CD14-positive monocyte (primary cell): ENCODE data around the gene TULP1. TPM values are rescaled to one million over a fixed set of nuclear protein-coding genes. Genes with fewer than 3 reads are reported as not detected.

Experiments used
- DNase-seq, 3 donors: peaks; one replicate each; pipeline ENCODE4 v3.0.0-alpha.2; 2011 to 2022
- H2AFZ ChIP-seq: 2 replicates; pipeline ENCODE4 v1.6.0; 2012; ENCODE audit warnings: mild to moderate bottlenecking, low read depth, low read length, inconsistent platforms; ENCODE audit not compliant: insufficient read depth, poor library complexity, severe bottlenecking
- H3K27ac ChIP-seq, 2 donors: 1 replicate in 1 of 2; 2 replicates in 1 of 2; pipeline ENCODE4 v1.5.1; 2012 to 2013; ENCODE audit warnings: low read length in 2 of 2, control low read depth in 1 of 2, inconsistent platforms in 1 of 2, low read depth in 1 of 2, mild to moderate bottlenecking in 1 of 2
- H3K27me3 ChIP-seq, 2 donors: one replicate each; pipeline versions ENCODE4 v1.6.0 to v1.6.1; 2011 to 2013; ENCODE audit warnings: low read length in 2 of 2; ENCODE audit not compliant: control insufficient read depth in 2 of 2, insufficient read depth in 2 of 2
- H3K36me3 ChIP-seq, 2 donors: replicated peaks in 1 of 2; 1 replicate in 1 of 2; 2 replicates in 1 of 2; pipeline versions ENCODE4 v1.5.1 to v1.6.1; 2012 to 2013; ENCODE audit warnings: low read length in 2 of 2, control low read depth in 1 of 2, inconsistent platforms in 1 of 2, mild to moderate bottlenecking in 1 of 2; ENCODE audit not compliant: insufficient read depth in 2 of 2, control insufficient read depth in 1 of 2
- H3K4me1 ChIP-seq, 2 donors: 1 replicate in 1 of 2; 2 replicates in 1 of 2; pipeline versions ENCODE4 v1.5.1 to v1.6.1; 2012 to 2013; ENCODE audit warnings: low read length in 2 of 2, control low read depth in 1 of 2, inconsistent platforms in 1 of 2, mild to moderate bottlenecking in 1 of 2, moderate library complexity in 1 of 2; ENCODE audit not compliant: insufficient read depth in 2 of 2, control insufficient read depth in 1 of 2
- H3K4me2 ChIP-seq: replicated peaks from 2 replicates; pipeline ENCODE3; 2012; ENCODE audit warnings: low read length, moderate library complexity, mild to moderate bottlenecking; ENCODE audit not compliant: poor library complexity, severe bottlenecking; ENCODE audit errors: extremely low read depth
- H3K4me3 ChIP-seq, 3 experiments: fragments of 200-600 bp in 1 of 3; sonication (generic) in 1 of 3; replicated peaks in 1 of 3; 1 replicate in 2 of 3; 2 replicates in 1 of 3; pipeline ENCODE4 v1.5.1; 2011 to 2013; ENCODE audit warnings: low read length in 3 of 3, mild to moderate bottlenecking in 3 of 3, control low read depth in 2 of 3, low read depth in 2 of 3, inconsistent platforms in 1 of 3, moderate library complexity in 1 of 3
- H3K79me2 ChIP-seq: 2 replicates; pipeline ENCODE4 v1.6.0; 2012; ENCODE audit warnings: mild to moderate bottlenecking, control low read depth, inconsistent platforms, low read length, moderate library complexity; ENCODE audit not compliant: insufficient read depth
- H3K9ac ChIP-seq: 2 replicates; pipeline ENCODE4 v1.6.0; 2017; ENCODE audit warnings: low read length, mild to moderate bottlenecking; ENCODE audit not compliant: insufficient read depth, poor library complexity, severe bottlenecking
- H3K9me3 ChIP-seq, 2 donors: replicated peaks in 1 of 2; 1 replicate in 1 of 2; 2 replicates in 1 of 2; pipeline versions ENCODE4 v1.5.1 to v1.6.1; 2012 to 2013; ENCODE audit warnings: low read length in 2 of 2, control low read depth in 1 of 2; ENCODE audit not compliant: control insufficient read depth in 1 of 2, insufficient read depth in 1 of 2
- H4K20me1 ChIP-seq: 2 replicates; pipeline ENCODE4 v1.6.0; 2012; ENCODE audit warnings: mild to moderate bottlenecking, low read length, control low read depth, moderate library complexity; ENCODE audit not compliant: insufficient read depth
- H3K27ac Mint-ChIP-seq, 7 donors: one replicate each; pipeline ENCODE4 v1.8.0; 2020; ENCODE audit warnings: mild to moderate bottlenecking in 7 of 7, mixed read lengths in 7 of 7, moderate library complexity in 6 of 7, inconsistent platforms in 2 of 7
- H3K27me3 Mint-ChIP-seq, 3 donors: one replicate each; pipeline ENCODE4 v1.8.0; 2021 to 2022; ENCODE audit warnings: low read depth in 3 of 3, mild to moderate bottlenecking in 3 of 3, mixed read lengths in 3 of 3, moderate library complexity in 3 of 3, inconsistent platforms in 1 of 3
- H3K36me3 Mint-ChIP-seq, 2 donors: one replicate each; pipeline ENCODE4 v1.8.0; 2020; ENCODE audit warnings: mixed read lengths in 2 of 2, inconsistent platforms in 1 of 2, mild to moderate bottlenecking in 1 of 2
- H3K4me1 Mint-ChIP-seq: one replicate; pipeline ENCODE4 v1.8.0; 2020; ENCODE audit warnings: mild to moderate bottlenecking, mixed read lengths
- H3K4me3 Mint-ChIP-seq, 2 donors: one replicate each; pipeline ENCODE4 v1.8.0; 2020; ENCODE audit warnings: mild to moderate bottlenecking in 2 of 2, mixed read lengths in 2 of 2, moderate library complexity in 1 of 2
- H3K9me3 Mint-ChIP-seq, 7 donors: one replicate each; pipeline ENCODE4 v1.8.0; 2020 to 2022; ENCODE audit warnings: mixed read lengths in 7 of 7, mild to moderate bottlenecking in 6 of 7, moderate library complexity in 6 of 7, inconsistent platforms in 2 of 7
- WGBS: methylation state at CpG from one replicate; pipeline ENCODE4 v1.1.5; 2013; ENCODE audit warnings: missing lambda C conversion rate; ENCODE audit not compliant: insufficient coverage; 5-methylcytosine and 5-hydroxymethylcytosine counted together
- intact Hi-C, 2 donors: fragments of 100-400 bp; cut with micrococcal nuclease; formaldehyde crosslinking; loops; one replicate each; pipeline versions ENCODE4 v1.15.0 to v1.15.1; 2023
- polyA plus RNA-seq, 3 donors: library from polyadenylated mRNA; depleted of rRNA in 1 of 3; unstranded in 2 of 3; stranded (reverse) in 1 of 3; fragments of 300-500 nt in 2 of 3; fragments of >200 nt in 1 of 3; fragmentation: Illumina TruSeq in 2 of 3; gene quantifications; 1 replicate in 2 of 3; 2 replicates in 1 of 3; pipeline ENCODE4 v1.2.3, GENCODE V29; 2012 to 2021
- TF ChIP-seq, protein P1 (sequence below): fragments of 200-600 bp; IDR thresholded peaks from one replicate; pipeline ENCODE4 v1.8.0; 2022; ENCODE audit warnings: antibody characterized with exemption, mild to moderate bottlenecking

The TULP1 gene
- polyA plus RNA-seq, 3 donors: not detected

DNA sequence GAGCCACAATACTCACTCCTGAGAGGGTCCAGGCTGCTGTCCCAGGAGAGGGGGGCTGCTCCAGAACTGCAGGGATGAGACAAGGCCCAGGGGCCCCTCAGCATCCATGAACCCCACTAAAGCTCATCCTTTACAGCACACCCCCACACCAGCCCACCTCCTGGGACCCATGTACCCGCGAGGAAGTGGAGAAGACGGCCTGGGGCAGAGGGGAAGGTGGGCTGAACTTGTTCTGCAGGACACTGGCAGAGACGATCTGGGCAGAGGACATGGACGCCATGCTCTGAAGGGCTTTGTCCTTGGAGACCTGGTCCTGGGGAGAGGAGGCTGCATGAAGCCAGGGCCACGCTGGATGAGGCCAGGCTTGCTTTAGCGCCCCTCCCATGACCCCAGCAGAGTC lies 34.4 kb downstream of the TULP1 start:
- 82% methylated on average over 7 of the region's 7 CpGs for WGBS
- Mint-ChIP-seq H3K4me1 (peaks cover 2% of the 10 kb centered on the region), H3K27ac (no peak overlapping the region), H3K36me3 (peaks cover 6 to 14% of the 10 kb centered on the region in 2 donors), H3K27me3 (peaks cover 2 to 11% (median 6%) of the 10 kb centered on the region in 3 donors), H3K9me3 (peaks cover 0 to 1% (median 0%) of the 10 kb centered on the region in 7 donors), H3K4me3 (no peak overlapping the region)
- Histone ChIP-seq H3K27me3 (no peaks in the 10 kb centered on the region), H3K27ac (no peak overlapping the region), H2AFZ (no peak overlapping the region), H3K4me2 (no peak overlapping the region), H3K9ac (no peak overlapping the region), H3K9me3 (no peaks in the 10 kb centered on the region), H4K20me1 (peaks cover 6% of the 10 kb centered on the region), H3K79me2 (no peaks in the 10 kb centered on the region), H3K4me3 (no peak overlapping the region), H3K36me3 (peaks cover 3 to 10% of the 10 kb centered on the region in 2 donors), H3K4me1 (no peaks in the 10 kb centered on the region)
- no peak for DNase-seq
- TF ChIP-seq, protein P1, sequence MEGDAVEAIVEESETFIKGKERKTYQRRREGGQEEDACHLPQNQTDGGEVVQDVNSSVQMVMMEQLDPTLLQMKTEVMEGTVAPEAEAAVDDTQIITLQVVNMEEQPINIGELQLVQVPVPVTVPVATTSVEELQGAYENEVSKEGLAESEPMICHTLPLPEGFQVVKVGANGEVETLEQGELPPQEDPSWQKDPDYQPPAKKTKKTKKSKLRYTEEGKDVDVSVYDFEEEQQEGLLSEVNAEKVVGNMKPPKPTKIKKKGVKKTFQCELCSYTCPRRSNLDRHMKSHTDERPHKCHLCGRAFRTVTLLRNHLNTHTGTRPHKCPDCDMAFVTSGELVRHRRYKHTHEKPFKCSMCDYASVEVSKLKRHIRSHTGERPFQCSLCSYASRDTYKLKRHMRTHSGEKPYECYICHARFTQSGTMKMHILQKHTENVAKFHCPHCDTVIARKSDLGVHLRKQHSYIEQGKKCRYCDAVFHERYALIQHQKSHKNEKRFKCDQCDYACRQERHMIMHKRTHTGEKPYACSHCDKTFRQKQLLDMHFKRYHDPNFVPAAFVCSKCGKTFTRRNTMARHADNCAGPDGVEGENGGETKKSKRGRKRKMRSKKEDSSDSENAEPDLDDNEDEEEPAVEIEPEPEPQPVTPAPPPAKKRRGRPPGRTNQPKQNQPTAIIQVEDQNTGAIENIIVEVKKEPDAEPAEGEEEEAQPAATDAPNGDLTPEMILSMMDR: no peak
- intact Hi-C loops: no loop called here

DNA sequence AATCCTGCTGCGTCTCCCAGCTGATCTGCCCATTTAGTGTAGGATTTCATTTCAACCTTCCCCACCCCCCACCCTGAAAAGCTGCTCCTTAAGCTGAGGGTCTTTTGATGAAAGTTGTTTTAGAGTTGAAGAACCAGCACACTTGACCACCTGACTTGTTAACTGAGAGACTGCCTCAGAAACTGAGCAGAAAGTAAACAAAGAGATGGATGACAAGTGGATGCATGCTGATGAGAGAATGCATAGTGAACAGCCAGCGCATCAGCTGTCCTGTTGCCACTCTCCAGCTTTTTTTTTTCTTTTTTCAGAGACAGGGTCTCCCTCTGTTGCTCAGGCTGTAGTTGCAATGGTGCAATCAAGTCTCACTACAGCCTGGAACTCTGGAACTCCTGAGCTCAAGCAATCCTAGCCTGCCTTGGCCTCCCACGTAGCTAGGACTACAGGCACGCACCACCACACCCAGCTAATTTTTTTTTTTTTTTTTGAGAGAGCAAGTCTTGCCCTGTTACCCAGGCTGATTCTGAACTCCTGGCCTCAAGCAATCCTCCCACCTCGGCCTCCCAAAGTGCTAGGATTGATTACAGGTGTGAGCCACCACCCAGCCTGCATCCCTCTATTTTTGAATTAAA lies 35.0 kb downstream of the TULP1 start:
- no peak overlapping the region for H3K27ac ChIP-seq
- H3K9me3 ChIP-seq: no peaks in the 10 kb centered on the region
- WGBS: 83% methylated on average over 1 of the region's 5 CpGs
- H2AFZ ChIP-seq: no peak overlapping the region
- H3K4me1 ChIP-seq: no peaks in the 10 kb centered on the region
- no peak for DNase-seq
- H3K36me3 ChIP-seq: peaks cover 6 to 16% of the 10 kb centered on the region in 2 donors
- peaks cover 2 to 11% (median 5%) of the 10 kb centered on the region in 3 donors for H3K27me3 Mint-ChIP-seq
- H3K79me2 ChIP-seq: no peaks in the 10 kb centered on the region
- H3K4me3 ChIP-seq: no peak overlapping the region
- no peak overlapping the region for H3K4me2 ChIP-seq
- intact Hi-C loops: no loop called here
- H3K27me3 ChIP-seq: no peaks in the 10 kb centered on the region
- H4K20me1 ChIP-seq: peaks cover 11% of the 10 kb centered on the region
- peaks cover 11 to 20% of the 10 kb centered on the region in 2 donors for H3K36me3 Mint-ChIP-seq
- H3K4me1 Mint-ChIP-seq: peaks cover 2% of the 10 kb centered on the region
- H3K9ac ChIP-seq: no peak overlapping the region
- H3K9me3 Mint-ChIP-seq: peaks cover 0 to 3% (median 0%) of the 10 kb centered on the region in 7 donors
- TF ChIP-seq, protein P1: no peak
- no peak overlapping the region for H3K27ac Mint-ChIP-seq
- H3K4me3 Mint-ChIP-seq: no peak overlapping the region
